ENCODE data around the gene GIPC2. TPM values are rescaled to one million over a fixed set of nuclear protein-coding genes. Genes with fewer than 3 reads are reported as not detected.
"Not testable (repeated sequence)": the region's sequence is repeated elsewhere in the genome, so short reads cannot be mapped to it uniquely, and the experiment has no call there.

The GIPC2 gene
- total RNA-seq, 4 donors from 2014 or later: 14.2 to 40.1 (median 24.1) TPM

GRCh38 chr1:78080767-78081166 is 35.0 kb downstream of the GIPC2 start:
- Histone ChIP-seq H3K4me1 (peaks cover 0 to 7% (median 2%) of the 10 kb centered on the region in 4 donors), H3K4me3 (no peak overlapping the region), H3K27ac (no peak overlapping the region), H3K36me3 (no peaks in the 10 kb centered on the region), H3K27me3 (no peaks in the 10 kb centered on the region), H3K9me3 (no peaks in the 10 kb centered on the region)
- WGBS, 2 donors (ENCODE audit: low coverage in 1 of 2): 82 to 88% methylated on average over 2 of the region's 2 CpGs
- no peak for DNase-seq
- TF ChIP-seq EP300 (IDR thresholded peaks at IDR 0.05; ENCODE audit: low read depth) (no peak), POLR2A (IDR thresholded peaks at IDR 0.05) (no peak), POLR2AphosphoS5 (IDR thresholded peaks at IDR 0.05) (no peak), CTCF (IDR thresholded peaks at IDR 0.05) (no peak)
- intact Hi-C loops (cut with DNase I; ENCODE audit: low total_unique reads) (no loop called here), in situ Hi-C loops (cut with MboI; ENCODE audit: low pct_ligation_motif_present in 1 of 4, low pct_unique_long_range_greater_than_20kb in 1 of 4, low sequenced_read_pairs in 3 of 4) (no loop called here)

DNA sequence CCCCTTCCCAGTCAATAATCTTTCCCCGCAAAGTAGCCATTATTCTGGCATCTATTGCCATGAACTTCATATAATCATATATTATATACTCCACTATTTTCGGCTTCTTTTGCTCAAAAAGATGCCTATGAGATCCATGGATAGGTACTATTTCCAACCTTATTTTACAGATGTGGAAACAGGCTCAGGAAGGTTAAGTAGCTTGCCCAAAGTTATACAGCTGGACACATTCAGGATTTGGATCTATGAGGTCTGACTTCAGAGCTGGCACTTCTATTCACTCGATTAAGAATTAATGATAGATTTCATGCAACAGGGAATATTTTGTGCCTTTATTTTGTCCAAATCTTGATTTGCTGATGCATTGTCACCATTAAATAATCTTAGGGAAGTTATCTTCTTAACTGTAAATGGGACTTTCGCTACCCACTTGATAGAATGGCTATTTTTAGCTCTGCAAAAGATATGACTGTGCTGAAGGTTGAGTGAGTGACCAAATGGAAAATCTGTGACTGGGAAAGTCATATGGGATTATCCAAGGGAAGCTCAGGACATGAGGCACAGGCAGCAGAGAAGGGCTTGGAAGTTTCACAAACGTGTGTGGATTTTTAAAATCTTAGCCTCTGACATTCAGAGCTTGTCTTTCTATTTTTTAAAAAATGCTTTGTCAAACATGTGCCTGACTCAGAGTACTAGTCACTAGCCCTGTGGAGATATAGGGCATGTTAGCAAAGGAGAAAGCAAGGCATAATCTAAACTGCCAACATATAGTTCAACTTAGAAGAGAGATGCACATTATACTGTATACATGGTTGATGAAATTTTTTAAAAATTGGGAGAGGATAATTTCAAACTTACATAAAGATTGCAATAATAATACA is 36.5 kb downstream of the GIPC2 start:
- Histone ChIP-seq H3K27ac (no peak overlapping the region), H3K27me3 (no peaks in the 10 kb centered on the region), H3K36me3 (no peaks in the 10 kb centered on the region), H3K4me3 (no peak overlapping the region), H3K4me1 (peaks cover 0 to 7% (median 2%) of the 10 kb centered on the region in 4 donors), H3K9me3 (peaks cover 8% of the 10 kb centered on the region in 2 donors)
- no peak for TF ChIP-seq POLR2A (IDR thresholded peaks at IDR 0.05)
- TF ChIP-seq POLR2AphosphoS5 (IDR thresholded peaks at IDR 0.05): no peak
- no peak for TF ChIP-seq EP300 (IDR thresholded peaks at IDR 0.05; ENCODE audit: low read depth)
- no peak for TF ChIP-seq CTCF (IDR thresholded peaks at IDR 0.05)
- intact Hi-C loops (cut with DNase I; ENCODE audit: low total_unique reads) (no loop called here), in situ Hi-C loops (cut with MboI; ENCODE audit: low pct_ligation_motif_present in 1 of 4, low pct_unique_long_range_greater_than_20kb in 1 of 4, low sequenced_read_pairs in 3 of 4) (no loop called here)
- DNase-seq: no peak
- WGBS, 2 donors (ENCODE audit: low coverage in 1 of 2): 74 to 92% methylated on average over 5 of the region's 5 CpGs

GRCh38 chr1:78084639-78085038 is 38.9 kb downstream of the GIPC2 start:
- H3K27me3 ChIP-seq; DNase-seq; H3K4me3 ChIP-seq; in situ Hi-C loops (cut with MboI; ENCODE audit: low pct_ligation_motif_present in 1 of 4, low pct_unique_long_range_greater_than_20kb in 1 of 4, low sequenced_read_pairs in 3 of 4); H3K27ac ChIP-seq; H3K36me3 ChIP-seq; intact Hi-C loops (cut with DNase I; ENCODE audit: low total_unique reads); H3K9me3 ChIP-seq; H3K4me1 ChIP-seq: not testable (repeated sequence)

GRCh38 chr1:78086697-78087096 is 40.9 kb downstream of the GIPC2 start:
- in situ Hi-C loops (cut with MboI; ENCODE audit: low pct_ligation_motif_present in 1 of 4, low pct_unique_long_range_greater_than_20kb in 1 of 4, low sequenced_read_pairs in 3 of 4): no loop called here
- WGBS, 2 donors (ENCODE audit: low coverage in 1 of 2): 81 to 82% methylated on average over 1 of the region's 1 CpG
- DNase-seq: no peak
- no peak overlapping the region for H3K4me3 ChIP-seq
- no peaks in the 10 kb centered on the region for H3K36me3 ChIP-seq
- no peaks in the 10 kb centered on the region for H3K27me3 ChIP-seq
- H3K9me3 ChIP-seq: peaks cover 8 to 9% of the 10 kb centered on the region in 2 donors
- no peak for TF ChIP-seq EP300 (IDR thresholded peaks at IDR 0.05; ENCODE audit: low read depth)
- TF ChIP-seq CTCF (IDR thresholded peaks at IDR 0.05): no peak
- no peak for TF ChIP-seq POLR2A (IDR thresholded peaks at IDR 0.05)
- no peak for TF ChIP-seq POLR2AphosphoS5 (IDR thresholded peaks at IDR 0.05)
- intact Hi-C loops (cut with DNase I; ENCODE audit: low total_unique reads): no loop called here
- H3K4me1 ChIP-seq: no peaks in the 10 kb centered on the region
- H3K27ac ChIP-seq: no peak overlapping the region
